Right forelimb (tissue), 1 donor: Measurements from ENCODE around the gene NPR1.
"Not testable (repeated sequence)": the region's sequence is repeated elsewhere in the genome, so short reads cannot be mapped to it uniquely, and the experiment has no call there.

Experiments used
- DNase-seq: peaks from one replicate; pipeline ENCODE4 v3.0.0-alpha.2; 2018

The NPR1 gene

GRCh38 chr1:153682730-153683129, 4.2 kb downstream of the NPR1 start:
- DNase-seq = no peak

- DNase-seq = no peak
Measured at GRCh38 chr1:153683854-153684253, 5.4 kb downstream of the NPR1 start.

- DNase-seq = no peak
Measured at GRCh38 chr1:153684892-153685291, 6.4 kb downstream of the NPR1 start.

GRCh38 chr1:153685544-153686340, 7.3 kb downstream of the NPR1 start:
- DNase-seq = no peak

- no peak for DNase-seq
Measured at GRCh38 chr1:153687346-153688125, 9.0 kb downstream of the NPR1 start.

GRCh38 chr1:153688276-153688675, 9.8 kb downstream of the NPR1 start:
- no peak for DNase-seq

GRCh38 chr1:153688736-153689328, 10.3 kb downstream of the NPR1 start:
- no peak for DNase-seq

GRCh38 chr1:153693466-153693865, 15.0 kb downstream of the NPR1 start:
- no peak for DNase-seq

GRCh38 chr1:153696741-153697140, 18.3 kb downstream of the NPR1 start:
- DNase-seq = no peak

GRCh38 chr1:153697191-153698019, 18.9 kb downstream of the NPR1 start:
- peak; percentile 58 for DNase-seq

- peak; percentile 75 for DNase-seq
Measured at GRCh38 chr1:153698020-153698922, 19.8 kb downstream of the NPR1 start.

GRCh38 chr1:153698923-153699714, 20.6 kb downstream of the NPR1 start:
- no peak for DNase-seq

- no peak for DNase-seq
Measured at GRCh38 chr1:153699768-153700167, 21.3 kb downstream of the NPR1 start.

GRCh38 chr1:153705484-153705883, 27.0 kb downstream of the NPR1 start:
- no peak for DNase-seq

GRCh38 chr1:153711026-153711425, 32.5 kb downstream of the NPR1 start:
- DNase-seq = no peak

- not testable (repeated sequence) for DNase-seq
Measured at GRCh38 chr1:153716211-153716610, 37.7 kb downstream of the NPR1 start.

- no peak for DNase-seq
Measured at GRCh38 chr1:153717330-153717729, 38.8 kb downstream of the NPR1 start.

- DNase-seq = no peak
Measured at GRCh38 chr1:153723687-153724086, 45.2 kb downstream of the NPR1 start.

- DNase-seq = not testable (repeated sequence)
Measured at GRCh38 chr1:153724634-153725033, 46.1 kb downstream of the NPR1 start.

GRCh38 chr1:153727463-153728304, 49.2 kb downstream of the NPR1 start, which contains the start of gene INTS3:
TSS of gene INTS3 (plus strand) at chr1:153728050. CDS start at chr1:153728635, 585 bp downstream.
- peak; percentile 98 for DNase-seq
